Left cardiac atrium (tissue), 4 donors: ENCODE data around the gene DOCK9. TPM values are rescaled to one million over a fixed set of nuclear protein-coding genes. Genes with fewer than 3 reads are reported as not detected.
A peak's percentile ranks its signal among the peaks of the same experiment; 100 is the strongest.

Experiments used
- ATAC-seq, 2 donors: fragments of 200-7000 bp; cut with Tn5 transposase; one replicate each; pipeline ENCODE4 v1.9.1; 2020; ENCODE audit warnings: mild to moderate bottlenecking in 2 of 2, moderate library complexity in 2 of 2
- DNase-seq: peaks from one replicate; pipeline ENCODE4 v3.0.0-alpha.2; 2020
- intact Hi-C, 2 donors: fragments of 100-400 bp; cut with DNase I; formaldehyde crosslinking; loops; one replicate each; pipeline versions ENCODE4 v1.14.1 to v1.15.1; 2022 to 2023
- total RNA-seq, 2 donors: library from RNA; stranded (reverse); fragmentation: NEBNext Ultra II Directional; extraction: Animal tissue kit (Norgen Biotek cat#: 25700); gene quantifications; one replicate each; pipeline ENCODE4 v1.2.1, GENCODE V29; 2021
- donor health status: DM: no; HTN: yes; CAD: no.
- donor health status: DM: no; HTN: yes; CAD: no; lungs with severe emphysema.
- donor health status: DM: yes; HTN: yes; CAD: no.
- donor health status: Dilated cardiomyopathy.

The DOCK9 gene
- total RNA-seq, 2 donors from 2014 or later = 42.1 to 67.5 TPM

DNA sequence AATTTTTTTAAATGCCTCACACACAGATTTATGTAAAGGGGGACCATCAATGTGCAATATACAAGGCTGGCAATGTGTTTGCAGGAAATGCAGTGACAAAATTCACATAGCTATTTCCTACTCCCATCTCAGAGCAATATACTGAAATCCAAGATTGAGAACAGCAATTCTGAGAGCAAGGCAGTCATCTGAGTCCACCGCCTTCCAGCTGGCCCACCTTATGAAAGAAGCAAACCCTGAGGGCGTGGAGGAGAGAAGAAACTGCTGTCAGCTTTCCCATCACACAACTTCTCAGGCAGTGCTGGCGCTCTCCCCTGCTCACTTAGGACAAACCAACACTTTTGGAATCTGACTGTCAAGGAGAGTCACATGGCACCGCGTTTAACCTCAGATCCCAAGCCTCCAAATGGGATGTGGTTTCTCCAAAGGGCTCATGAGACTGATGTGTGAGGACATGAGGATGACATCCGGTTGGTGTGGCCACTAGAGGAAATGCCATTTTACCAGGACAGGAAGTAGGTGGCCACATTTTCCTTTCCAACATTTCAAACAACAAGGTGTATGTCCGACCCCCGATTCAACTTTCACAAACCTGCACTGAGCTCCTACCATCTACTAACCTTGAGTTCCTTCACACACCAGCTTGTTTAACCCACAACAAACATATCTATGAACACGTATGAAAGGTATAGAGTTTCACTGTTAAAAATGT is 3.7 kb upstream of the DOCK9 start:
- intact Hi-C loops = no loop called here
- DNase-seq = no peak
- ATAC-seq = no peak

DNA sequence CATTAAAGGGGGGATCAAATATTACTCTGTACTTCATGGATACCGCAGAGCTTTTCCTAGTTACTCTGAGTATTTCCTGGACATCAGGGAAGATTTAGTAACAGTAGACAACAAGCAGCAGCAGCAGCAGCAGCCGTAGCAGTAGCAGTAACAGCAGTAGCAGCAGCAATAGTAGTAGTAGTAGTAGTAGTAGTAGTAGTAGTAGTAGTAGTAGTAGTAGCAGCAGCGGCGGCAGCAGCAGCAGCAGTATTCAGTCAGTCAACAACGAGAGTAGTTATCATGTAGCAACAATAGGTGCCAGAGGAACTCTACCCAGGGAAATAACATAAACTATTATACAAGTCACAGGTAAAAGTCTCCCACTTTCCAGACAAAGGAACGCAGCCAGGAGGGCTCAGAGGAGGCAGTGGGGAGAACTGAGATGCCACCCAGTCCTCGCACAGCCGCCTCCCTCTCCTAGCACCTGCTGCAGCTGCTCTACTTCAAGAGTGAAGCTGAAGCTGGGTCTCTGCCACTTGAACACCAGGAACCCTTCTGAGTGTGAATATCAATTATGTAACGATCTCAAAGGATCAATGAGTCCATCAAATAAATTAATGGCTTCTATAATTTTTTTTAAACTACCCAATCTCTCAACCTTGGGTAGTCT is 1.3 kb upstream of the DOCK9 start:
- intact Hi-C loops = no loop called here
- DNase-seq = no peak
- ATAC-seq = no peak

DNA sequence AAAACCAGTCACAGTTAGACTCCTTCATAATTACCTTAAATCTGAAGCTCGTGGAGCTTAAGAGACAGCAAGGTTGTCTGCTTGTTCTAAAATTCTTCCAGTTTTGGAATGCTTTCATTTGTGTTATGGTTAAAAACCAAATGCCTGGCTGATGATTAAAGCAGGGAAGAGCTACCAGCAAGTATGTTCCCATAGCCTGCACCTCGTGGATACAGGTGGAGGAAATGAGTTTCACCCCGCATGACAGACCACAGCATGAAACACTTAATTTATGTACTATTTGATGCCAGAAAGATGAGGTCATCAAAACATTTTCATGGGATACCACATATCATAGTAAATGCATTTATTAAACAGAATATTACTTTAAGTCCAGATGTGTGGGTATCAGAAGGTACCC is 416 bp upstream of the DOCK9 start:
- ATAC-seq (peak in 1 of 2 donors; percentile 27), DNase-seq (no peak)
- intact Hi-C loops = no loop called here

DNA sequence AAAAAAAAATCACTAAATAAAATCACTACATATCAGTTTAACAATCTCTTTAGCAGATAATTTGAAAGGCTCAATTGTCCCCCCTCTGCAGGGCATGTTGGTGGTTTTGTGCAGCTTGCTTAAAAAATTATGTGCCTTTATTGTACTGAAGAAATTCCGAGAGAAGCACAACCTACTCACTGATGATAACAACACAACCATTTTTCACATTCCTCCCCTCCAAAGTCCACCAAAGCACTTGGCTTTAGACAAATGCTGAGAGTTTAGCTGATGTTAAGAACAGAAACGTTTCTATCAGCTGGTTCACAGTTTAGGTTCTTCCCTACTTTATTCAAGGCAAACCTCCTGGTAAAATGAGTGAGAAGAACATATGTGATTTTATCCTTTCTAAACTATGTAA is 923 bp downstream of the DOCK9 start:
- DNase-seq (no peak), ATAC-seq (no peak)
- intact Hi-C loops = no loop called here

DNA sequence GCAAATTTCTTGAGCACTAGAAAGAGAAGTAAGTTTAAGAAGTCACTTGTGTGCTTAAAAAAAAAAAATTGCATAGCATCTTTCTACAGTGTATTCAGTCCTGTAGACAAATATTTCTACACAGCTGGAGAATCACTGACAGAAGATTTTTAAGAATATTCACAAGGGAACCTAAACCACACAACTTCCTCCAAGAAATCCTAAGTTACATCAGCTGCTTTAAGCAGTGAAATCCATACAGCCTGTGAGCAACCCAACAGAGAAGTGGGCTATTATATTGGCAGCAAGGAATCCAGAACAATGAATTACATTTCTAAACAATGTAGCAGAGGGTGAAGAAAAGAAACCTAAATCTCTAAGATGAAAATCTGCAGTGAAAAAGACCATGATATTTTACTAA is 1.5 kb downstream of the DOCK9 start:
- no peak for DNase-seq
- ATAC-seq = no peak
- intact Hi-C loops = no loop called here

DNA sequence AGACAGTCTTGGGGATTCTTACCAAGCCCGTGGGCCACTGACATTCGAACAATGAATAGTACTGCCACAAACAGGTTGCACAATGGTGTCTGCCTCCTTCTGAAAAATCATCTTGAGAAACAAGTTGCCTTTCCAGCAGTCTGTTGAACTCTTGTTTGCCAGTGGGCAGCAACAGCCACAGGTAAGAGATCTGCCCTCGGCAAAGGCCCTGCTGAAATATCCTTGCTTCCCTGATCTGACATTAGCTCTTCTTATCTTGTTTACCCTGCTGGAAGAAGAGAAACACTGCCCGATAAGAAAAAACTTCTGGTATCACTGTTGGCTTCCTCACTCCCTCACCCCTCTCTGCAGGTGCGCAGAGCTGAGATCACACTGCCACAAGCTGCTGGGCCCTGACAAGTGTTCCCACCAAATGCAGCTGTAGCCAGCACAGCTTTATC is 2.0 kb downstream of the DOCK9 start:
- no peak for ATAC-seq
- intact Hi-C loops = no loop called here
- no peak for DNase-seq

DNA sequence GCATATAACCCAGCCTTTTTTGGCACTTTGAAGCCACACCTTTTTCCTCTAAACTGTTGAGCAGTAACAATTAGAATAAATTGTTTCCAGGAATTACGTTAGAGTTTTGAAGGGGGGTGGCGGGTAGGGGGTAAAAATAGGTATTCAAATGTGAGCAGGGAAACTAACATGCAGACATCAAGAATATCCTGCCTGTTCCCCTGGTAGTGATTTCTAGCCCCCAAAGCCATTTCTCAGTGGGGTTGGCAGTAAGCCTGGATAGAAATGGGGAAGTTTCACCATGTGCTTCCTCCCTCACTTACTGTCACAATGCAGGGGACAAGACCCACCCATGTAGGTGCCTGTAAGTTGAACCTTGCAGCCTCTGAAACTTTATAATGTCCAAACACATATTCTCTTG is 3.8 kb downstream of the DOCK9 start:
- intact Hi-C loops = no loop called here
- ATAC-seq (no peak), DNase-seq (no peak)

DNA sequence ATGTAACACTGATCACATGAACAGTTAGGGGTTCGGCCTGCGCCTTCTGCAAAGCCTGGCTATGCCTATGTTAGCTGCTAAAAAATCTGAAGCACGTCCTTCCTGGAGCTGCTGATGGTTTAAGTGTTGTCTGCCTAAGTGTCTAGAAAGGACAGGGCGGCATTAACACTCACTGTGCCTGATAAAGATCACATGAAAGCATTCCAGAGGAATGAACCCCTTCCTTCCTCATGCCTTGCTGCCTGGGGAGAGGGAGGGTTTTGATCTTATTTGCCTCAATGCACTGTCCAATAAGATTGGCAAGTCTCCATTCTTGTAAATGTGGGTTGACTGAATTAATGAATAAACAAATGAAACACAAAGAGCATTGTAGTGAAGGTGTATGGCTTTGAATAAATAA is 5.2 kb downstream of the DOCK9 start:
- peak in 1 of 2 donors; percentile 16 for ATAC-seq
- DNase-seq = no peak
- intact Hi-C loops = no loop called here

DNA sequence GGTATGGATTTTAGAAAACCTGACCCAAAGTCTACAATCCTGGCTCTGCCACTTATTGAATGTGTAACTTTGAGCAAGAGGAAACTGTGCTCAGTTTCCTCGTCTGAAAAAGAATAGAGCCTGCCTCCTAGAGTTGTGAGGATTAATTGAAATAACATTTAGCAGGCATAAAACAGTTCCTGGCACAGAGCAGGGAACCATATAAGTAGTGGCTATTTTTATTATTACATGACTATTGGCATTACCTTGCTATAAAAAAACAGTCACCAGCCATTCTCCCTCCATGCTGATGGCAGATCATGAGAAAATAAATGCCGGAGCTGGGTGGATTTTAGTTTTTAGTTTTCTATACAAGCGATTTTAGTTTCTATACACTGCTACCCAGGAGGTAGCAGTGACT is 5.8 kb downstream of the DOCK9 start:
- intact Hi-C loops = no loop called here
- ATAC-seq (no peak), DNase-seq (no peak)

DNA sequence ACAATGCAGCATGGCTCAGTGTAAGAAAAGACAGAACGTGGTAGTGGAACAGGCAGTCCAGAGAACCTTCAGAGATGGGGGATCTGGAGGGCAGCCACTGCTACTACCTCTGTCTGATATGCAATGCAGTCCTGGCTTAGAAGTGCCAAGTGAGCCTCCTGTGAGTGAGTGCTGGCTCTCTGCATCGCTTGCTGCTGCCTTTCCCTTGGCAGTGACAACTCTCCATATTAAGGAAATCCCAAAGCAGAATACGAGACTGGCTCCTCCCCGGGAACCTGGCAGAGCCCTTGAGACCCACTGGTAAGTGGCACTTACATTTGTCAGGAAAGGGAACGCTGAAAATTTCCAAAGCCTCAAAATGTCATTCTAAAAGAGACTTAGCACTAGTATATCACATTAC is 7.5 kb downstream of the DOCK9 start:
- intact Hi-C loops = no loop called here
- DNase-seq (peak; percentile 45), ATAC-seq (peak; percentile 67 to 81)

DNA sequence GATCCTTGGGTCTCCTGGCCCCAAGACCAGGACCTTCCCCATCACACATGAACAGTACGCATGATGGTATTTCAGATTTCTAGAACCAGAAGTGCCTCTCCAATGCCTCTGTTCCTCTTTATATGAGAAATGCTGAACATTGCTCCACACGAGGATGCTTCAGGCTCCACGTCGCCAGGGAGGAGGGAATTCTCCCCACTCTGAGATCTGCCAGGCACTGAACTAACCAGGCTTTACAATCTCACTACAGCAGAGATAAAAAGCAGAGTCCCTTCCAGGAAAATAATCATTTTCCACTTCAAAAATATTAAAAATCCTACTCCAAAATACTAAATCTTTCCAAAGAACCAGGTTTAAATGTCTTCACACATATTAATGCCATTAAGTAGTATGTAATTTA is 10.4 kb downstream of the DOCK9 start:
- ATAC-seq (peak in 1 of 2 donors; percentile 24), DNase-seq (no peak)
- intact Hi-C loops = loop anchor here in 1 of 2 donors (10.0 kb wide), 1 partner anchor 53 kb away; no protein-coding TSS in a partner anchor

DNA sequence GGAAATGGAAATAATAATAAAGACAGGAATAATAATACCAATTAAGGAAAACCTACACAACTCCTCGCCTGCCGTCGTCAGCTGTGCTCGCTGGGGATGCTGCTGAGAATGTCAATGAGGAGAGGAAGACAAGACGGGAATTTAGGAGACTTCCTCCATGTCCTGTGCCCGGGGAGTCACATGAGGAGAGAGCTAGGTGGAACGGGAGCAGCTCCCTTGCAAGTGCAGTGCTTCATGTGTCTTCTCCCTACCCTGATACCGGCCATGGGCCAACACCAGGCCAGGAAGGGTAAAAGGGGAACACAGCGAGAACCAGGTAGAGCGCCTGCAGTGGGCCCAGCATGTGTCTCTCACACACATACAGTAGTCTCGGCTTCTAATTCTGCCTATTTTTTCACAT is 11.8 kb downstream of the DOCK9 start:
- intact Hi-C loops = loop anchor here in 1 of 2 donors (10.0 kb wide), 1 partner anchor 51 kb away; no protein-coding TSS in a partner anchor

DNA sequence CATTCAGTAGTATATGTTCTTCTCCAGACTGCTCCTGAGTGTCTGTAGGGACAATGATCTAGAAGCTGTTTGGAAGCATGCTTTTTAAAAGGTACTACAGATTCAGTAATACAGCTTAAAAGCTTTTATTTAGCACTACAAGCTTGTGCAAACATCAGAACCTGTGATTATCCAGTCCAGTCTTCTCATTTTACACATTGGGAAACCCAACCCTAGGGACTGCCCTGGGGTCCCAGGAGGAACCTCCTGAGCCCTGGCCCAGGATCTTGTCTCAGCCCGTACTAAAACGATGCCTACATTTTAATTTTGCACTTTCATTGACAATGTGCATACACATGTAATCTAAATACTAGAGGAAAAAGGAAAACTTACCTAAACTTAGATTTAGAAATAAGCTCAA is 12.5 kb downstream of the DOCK9 start:
- intact Hi-C loops = loop anchor here in 1 of 2 donors (10.0 kb wide), 1 partner anchor 51 kb away; no protein-coding TSS in a partner anchor
- ATAC-seq = no peak
- DNase-seq = no peak

More for the DNA sequence above, 11.8 kb downstream of the DOCK9 start:
- DNase-seq (no peak), ATAC-seq (no peak)

DNA sequence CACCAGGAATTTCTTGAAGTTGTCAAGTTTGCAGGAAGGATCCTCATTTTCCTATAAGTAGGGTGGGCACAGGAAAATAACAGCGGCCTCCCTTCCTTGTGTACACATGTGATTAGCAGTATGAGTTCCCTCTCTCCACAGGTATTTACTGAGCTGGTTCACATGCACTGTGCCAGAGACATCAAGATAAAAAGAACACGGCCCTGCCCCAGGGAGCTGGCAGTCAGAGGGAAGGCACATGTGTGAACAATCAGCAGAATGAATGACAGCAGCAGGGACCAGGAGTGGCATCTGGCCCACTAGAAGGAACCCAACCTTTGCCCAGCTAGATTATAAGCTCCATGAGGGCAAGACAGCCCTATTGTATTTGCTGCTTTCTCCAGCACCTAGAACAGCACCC is 13.9 kb downstream of the DOCK9 start:
- intact Hi-C loops = loop anchor here in 1 of 2 donors (10.0 kb wide), 1 partner anchor 49 kb away; no protein-coding TSS in a partner anchor
- ATAC-seq (no peak), DNase-seq (no peak)

DNA sequence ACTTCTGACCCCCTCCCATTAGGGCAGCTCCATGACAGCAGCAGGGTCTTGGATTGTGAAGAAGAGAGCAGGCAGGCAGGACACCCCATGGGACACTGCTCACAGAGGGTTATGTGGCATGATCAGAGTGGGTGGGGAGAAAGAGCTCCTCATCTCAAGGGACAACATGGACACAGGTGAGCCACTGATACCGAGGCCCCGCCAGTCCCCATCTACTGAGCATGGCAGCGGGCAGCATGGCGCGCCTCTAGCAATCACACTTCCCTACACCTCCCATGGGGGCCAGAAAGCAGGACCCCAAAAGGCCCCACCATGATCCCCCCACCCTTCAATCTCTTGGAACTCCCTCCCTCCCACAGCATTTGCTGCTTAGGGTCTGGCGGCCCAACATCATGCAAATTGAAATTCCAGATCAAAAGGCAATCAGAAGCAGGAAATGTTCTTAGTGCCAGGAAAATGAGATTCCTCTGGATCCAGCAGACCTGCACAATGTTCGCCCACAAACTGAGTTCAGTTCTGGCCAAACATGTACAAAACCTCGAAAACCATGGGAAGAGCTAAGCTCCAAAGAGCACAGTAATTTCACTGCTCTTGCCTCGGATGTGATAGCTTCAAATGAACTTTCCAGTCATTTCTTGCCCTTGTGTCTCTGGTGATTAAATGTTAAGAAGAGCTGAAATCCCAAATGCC is 14.8 kb downstream of the DOCK9 start:
- DNase-seq (no peak), ATAC-seq (peak in 1 of 2 donors; percentile 30)
- intact Hi-C loops = loop anchor here in 1 of 2 donors (10.0 kb wide), 1 partner anchor 48 kb away; no protein-coding TSS in a partner anchor

DNA sequence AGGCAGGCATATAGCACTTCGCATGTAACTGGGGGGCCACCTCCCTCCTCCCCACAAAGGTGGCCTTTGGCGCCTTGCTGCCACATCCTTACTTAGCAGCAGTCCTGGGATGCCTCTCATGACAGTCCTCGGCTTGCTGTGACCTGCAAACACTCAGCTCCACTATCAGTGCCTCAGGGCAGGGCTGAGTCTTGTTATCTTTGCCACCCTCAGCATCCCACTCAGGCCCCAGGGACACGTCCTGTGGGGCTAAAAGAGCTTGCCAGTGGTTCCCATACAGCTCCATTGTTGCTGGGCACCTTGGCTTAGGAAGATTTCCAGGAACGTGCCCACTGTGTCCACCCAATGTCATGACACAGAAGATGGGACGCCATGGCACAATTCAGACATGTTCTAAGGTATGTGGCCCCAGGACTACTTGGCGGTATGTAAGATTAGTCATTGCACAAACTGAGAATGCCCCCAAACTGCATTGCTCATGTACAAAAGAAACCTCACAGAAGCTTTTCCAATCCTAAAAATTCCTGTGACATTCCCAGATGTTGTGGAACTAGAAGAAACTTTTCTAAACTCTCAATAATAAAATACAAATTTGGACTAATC is 16.3 kb downstream of the DOCK9 start:
- ATAC-seq = peak; percentile 14 to 57
- DNase-seq = no peak
- intact Hi-C loops = loop anchor here in 1 of 2 donors (10.0 kb wide), 1 partner anchor 47 kb away; no protein-coding TSS in a partner anchor

DNA sequence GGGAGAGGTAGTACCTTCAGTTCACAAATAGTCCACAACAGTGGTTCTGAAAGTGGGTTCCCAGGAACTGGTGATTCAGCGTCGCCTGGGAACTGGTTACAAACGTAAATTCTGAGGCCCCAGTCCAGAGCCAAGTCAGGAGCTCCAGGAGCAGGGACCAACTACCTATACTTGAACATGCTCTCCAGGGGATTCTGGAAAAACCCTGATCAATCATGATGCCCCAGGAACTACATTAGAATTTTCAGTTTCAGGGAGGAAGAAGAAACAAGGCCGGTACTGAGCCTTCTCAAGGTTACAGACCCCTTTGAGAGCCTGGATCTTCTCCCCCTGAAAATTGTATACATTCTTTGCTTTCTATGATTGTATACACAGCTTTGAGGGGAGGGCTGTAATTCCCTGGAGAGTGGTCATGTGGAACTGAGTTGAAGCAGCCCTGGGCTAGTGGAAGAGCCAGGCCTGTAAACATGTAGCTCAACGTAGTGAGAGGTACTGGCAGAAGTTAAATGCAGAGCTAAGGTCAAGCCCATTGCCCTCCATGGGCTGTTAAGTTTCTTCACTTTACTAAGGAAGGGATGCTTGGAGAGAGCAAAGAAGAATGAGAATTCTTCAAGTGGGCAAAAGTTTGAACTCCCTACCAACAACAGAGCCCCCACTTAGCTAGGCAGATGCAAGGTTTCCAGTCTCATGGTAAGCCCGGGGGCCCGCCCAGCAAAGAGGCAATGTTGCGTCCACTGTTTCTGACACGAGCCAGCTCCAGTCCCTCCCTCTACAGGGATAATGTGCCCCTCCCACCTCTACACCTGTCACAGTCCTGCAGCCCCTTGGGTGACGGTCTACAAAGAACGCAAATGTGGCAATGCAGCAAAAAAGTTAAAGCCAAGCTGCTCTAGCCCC is 17.0 kb downstream of the DOCK9 start:
- intact Hi-C loops = loop anchor here in 1 of 2 donors (10.0 kb wide), 1 partner anchor 46 kb away; no protein-coding TSS in a partner anchor
- DNase-seq = no peak
- ATAC-seq = no peak
